OCI-M2 (cell line): ENCODE measurements around the gene NIP7.
"Not testable (repeated sequence)": the region's sequence is repeated elsewhere in the genome, so short reads cannot be mapped to it uniquely, and the experiment has no call there.

Source experiments
- DNase-seq: peaks from one replicate; lab custom pipeline; 2025; ENCODE audit not compliant: unreplicated experiment; lab: John Stamatoyannopoulos, UW

The NIP7 gene

DNA sequence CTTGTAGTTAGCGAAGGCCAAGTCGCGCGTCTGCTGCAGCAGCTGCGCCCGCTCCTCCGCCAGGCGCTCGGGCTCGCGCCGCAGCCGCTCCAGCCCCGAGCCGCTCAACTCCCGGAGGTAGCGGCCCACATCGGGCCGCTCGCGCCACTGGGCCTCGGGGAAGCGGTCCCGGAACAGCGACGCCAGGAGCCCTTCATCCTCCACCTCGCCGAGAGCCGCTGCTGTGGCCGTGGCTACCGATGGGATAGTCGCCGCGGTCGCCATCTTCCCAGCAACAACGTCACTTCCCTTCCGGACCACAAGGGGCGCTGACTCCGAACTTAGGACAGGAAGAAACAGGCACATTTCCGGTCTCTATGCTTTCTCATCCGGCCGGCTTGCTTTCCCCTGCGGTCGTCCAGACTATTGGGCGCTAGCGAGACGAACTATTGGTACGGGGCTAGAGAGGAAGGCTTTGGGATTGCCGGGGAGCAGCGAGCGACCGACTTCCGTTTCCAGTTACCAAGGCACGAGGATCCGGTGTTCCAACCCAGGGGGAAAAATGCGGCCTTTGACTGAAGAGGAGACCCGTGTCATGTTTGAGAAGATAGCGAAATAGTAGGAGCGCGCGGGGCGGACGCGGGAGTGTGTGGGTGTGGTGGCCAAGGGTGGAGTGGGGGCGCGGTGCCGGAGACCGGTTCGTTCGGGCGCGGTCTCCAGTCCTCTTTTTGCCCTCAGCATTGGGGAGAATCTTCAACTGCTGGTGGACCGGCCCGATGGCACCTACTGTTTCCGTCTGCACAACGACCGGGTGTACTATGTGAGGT, at the start of gene NIP7, which contains the start of gene COG8:
Gene NIP7, plus strand, starts transcription at position 484 of the 806 bp plus-strand sequence. Its CDS starts 58 bp downstream, at position 542.
Gene COG8, minus strand, starts transcription at position 276 of the 806 bp plus-strand sequence. Its CDS starts 12 bp downstream, at position 264.
- DNase-seq = peak; percentile 73

DNA sequence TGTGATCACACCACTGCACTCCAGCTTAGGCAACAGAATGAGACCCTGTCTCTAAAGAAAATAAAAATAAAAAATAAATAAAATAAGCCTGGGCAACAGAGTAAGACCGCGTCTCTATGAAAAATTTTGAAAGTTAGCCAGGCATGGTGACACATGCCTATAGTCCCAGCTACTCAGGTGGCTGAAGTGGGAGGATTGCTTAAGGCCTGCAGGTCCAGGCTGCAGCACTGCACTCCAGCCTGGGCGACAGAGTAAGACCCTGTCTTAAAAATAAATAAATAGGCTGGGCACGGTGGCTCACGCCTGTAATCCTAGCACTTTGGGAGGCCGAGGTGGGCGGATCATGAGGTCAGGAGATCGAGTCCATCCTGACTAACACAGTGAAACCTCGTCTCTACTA, 47.9 kb upstream of the NIP7 start:
- DNase-seq = not testable (repeated sequence)

- no peak for DNase-seq
Observed at GRCh38 chr16:69293401-69293800, 46.2 kb upstream of the NIP7 start.

GRCh38 chr16:69294051-69294450, 45.5 kb upstream of the NIP7 start:
- no peak for DNase-seq

- DNase-seq = not testable (repeated sequence)
Observed at GRCh38 chr16:69296771-69297170, 42.8 kb upstream of the NIP7 start.

DNA sequence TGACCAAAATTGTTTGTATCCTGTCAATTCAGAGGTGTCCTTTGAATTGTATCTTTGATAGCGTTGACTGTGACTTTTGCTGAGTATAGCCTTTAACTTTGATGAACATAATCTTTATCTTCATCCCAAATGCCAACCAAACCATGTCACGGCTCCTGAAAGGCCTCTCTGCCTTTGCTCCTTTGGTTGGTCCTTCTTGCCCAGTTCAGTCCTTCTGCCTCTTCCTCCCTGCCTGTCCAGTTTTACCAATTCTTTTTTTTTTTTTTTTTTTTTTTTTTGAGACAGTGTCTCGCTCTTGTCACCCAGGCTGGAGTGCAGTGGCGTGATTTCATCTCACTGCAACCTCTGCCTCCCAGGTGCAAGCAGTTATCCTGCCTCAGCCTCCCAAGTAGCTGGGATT, 41.3 kb upstream of the NIP7 start:
- DNase-seq = no peak

GRCh38 chr16:69301187-69301586, 38.4 kb upstream of the NIP7 start:
- DNase-seq = no peak

DNA sequence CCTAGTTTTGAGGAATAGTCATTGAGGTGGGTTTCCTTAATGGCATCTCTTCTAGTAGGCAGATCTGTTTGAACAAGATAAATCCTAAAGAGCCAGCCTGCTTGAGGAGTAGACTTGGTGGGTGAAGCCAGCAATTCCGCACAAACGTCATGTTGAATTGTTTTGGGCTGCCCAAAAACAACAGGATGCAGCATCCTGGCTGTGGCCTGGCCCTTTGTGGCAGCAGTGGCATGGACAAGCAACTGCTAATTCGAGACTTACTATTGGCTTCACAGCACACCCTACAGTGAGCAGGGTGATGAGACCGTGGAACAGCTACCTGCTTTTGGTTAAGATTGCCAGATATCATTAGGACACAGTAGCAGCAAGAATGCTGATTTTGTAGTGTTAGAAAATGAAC, 37.7 kb upstream of the NIP7 start:
- DNase-seq = no peak

GRCh38 chr16:69302301-69302700, 37.3 kb upstream of the NIP7 start:
- DNase-seq = no peak

- no peak for DNase-seq
Observed at GRCh38 chr16:69306031-69306430, 33.5 kb upstream of the NIP7 start.

DNA sequence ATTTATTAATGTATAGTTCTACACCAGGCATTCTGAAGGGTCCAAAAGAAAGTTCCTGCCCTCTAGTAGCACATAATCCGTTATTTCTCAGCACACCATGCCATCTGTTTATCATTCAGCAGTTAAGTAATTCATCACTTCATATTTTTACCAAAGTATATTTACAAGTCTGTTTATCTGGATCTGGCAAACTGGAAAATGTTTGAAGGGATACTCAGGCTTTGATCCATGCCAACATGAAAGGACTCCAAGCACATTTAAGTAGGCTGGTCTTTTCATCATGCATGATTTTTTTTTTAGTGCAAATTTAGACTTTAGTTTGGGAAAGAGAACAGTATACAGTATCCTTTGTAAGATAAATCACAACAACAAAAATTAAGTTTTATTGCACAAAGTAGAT, 32.5 kb upstream of the NIP7 start:
- no peak for DNase-seq

- no peak for DNase-seq
Observed at GRCh38 chr16:69307856-69308255, 31.7 kb upstream of the NIP7 start.

- no peak for DNase-seq
Observed at GRCh38 chr16:69309316-69309715, 30.3 kb upstream of the NIP7 start.

- peak; percentile 61 for DNase-seq
Observed at GRCh38 chr16:69310653-69311532, 28.7 kb upstream of the NIP7 start, which contains the start of gene VPS4A. Gene VPS4A (plus strand): TSS chr16:69311350. CDS start chr16:69311512, 162 bp downstream.

- no peak for DNase-seq
Observed at GRCh38 chr16:69311533-69312387, 27.8 kb upstream of the NIP7 start.

- DNase-seq = no peak
Observed at GRCh38 chr16:69313469-69313868, 26.1 kb upstream of the NIP7 start.

GRCh38 chr16:69314534-69314933, 25.0 kb upstream of the NIP7 start:
- no peak for DNase-seq

GRCh38 chr16:69315486-69316311, 23.9 kb upstream of the NIP7 start:
- DNase-seq = no peak

DNA sequence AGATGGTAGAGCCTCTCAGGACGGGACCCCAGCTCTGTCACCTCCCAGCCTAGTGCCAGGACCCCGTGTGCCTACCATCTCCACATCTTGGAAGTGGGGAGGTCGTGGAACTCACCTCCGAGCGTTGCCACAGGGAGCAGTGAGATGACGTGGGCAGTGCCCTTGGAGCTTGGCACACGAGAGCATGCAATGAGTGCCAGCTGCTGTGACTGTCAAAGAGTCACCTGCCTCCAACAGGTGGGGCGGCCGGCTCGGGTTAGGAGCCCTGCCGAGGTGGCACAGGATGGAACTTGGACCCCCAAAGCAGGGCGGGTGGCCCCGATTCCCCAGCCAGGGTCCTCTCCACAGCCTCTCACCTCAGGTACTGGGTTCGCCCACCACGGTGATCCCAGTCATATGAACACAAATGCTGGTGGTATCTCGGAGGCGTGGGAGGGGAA, 23.0 kb upstream of the NIP7 start:
- DNase-seq = no peak
